ENCODE data around the gene GRIN2C.

GRIN2C gene

DNA sequence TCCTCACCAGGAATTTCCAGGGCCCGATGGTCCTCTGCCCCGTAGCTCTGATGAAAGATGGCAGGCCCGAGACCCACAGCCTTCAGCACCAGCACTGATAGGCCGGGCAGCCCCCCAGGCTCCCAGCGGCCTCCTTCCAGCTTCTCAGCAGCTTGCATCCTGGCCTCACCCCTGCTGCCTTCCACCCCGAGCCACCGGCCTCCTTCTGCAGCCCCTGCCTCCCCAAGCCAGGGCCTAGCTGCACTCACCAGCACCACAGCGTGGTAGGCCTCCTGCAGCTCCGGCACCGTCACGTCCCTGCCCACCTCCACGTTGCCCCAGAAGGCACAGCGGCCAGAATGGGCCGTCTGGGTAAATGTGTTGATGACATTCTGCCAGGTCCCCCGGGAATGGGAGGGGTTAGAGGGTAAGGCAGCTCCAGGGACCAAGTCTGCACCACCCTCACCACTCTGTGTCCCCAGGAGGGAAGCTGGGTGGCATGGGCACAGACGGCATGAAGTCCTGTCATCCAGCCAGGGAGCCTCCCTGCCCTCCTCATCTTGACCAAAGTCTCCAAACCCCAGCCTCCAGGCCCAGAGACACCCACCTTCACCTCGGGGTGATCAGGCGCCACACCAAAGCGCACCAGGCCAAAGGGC is 6.6 kb upstream of the GRIN2C start:
- H3K14ac ChIP-seq (ENCODE audit: low read length) = no peak overlapping the region
- H2BK120ac ChIP-seq (ENCODE audit: low read depth, low read length) = no peak overlapping the region
- H4K91ac ChIP-seq (ENCODE audit: low read depth, low read length, poor library complexity) = no peak overlapping the region
- DNase-seq (ENCODE audit: low spot score) = no peak
- H3K79me1 ChIP-seq (ENCODE audit: low read depth, low read length) = peaks cover 3% of the 10 kb centered on the region
- no peak overlapping the region for H2BK15ac ChIP-seq (ENCODE audit: low read length)
- no peak overlapping the region for H4K8ac ChIP-seq (ENCODE audit: low read depth, low read length)
- H3K4me3 ChIP-seq (ENCODE audit: low read length in 2 of 2) = no peak overlapping the region
- no peak overlapping the region for H2AK5ac ChIP-seq (ENCODE audit: low read depth, low read length)
- H3K27ac ChIP-seq (replicated peaks; ENCODE audit: low read length) = no peak overlapping the region
- H3K36me3 ChIP-seq (replicated peaks in 1 of 2; ENCODE audit: control insufficient read depth in 2 of 2, insufficient read depth in 2 of 2, low read length in 2 of 2) = peaks cover 9 to 63% of the 10 kb centered on the region in 2 donors
- no CpG with 5 or more reads among the region's 19 CpGs for whole genome bisulfite sequencing, 2 donors (ENCODE audit: extremely low coverage in 2 of 2, insufficient read length in 2 of 2, insufficient replicate concordance in 1 of 2)
- peaks cover 6% of the 10 kb centered on the region in 2 donors for H3K4me1 ChIP-seq (ENCODE audit: control insufficient read depth in 2 of 2, insufficient read depth in 1 of 2, low read depth in 1 of 2, low read length in 2 of 2)
- H3K4ac ChIP-seq (ENCODE audit: low read length) = peak overlapping the region; percentile 37
- H3K4me2 ChIP-seq (ENCODE audit: insufficient read depth, low read length, poor library complexity, severe bottlenecking) = no peak overlapping the region
- peak overlapping the region; percentile 41 for H2BK12ac ChIP-seq (ENCODE audit: low read length)
- H3K23ac ChIP-seq (ENCODE audit: low read depth, low read length, poor library complexity) = peak overlapping the region; percentile 0
- no peak overlapping the region for H2BK5ac ChIP-seq (ENCODE audit: low read length)
- H3K18ac ChIP-seq (ENCODE audit: low read length) = peak overlapping the region; percentile 48
- H2AFZ ChIP-seq (ENCODE audit: low read length) = no peak overlapping the region
- no peak overlapping the region for H3K9ac ChIP-seq (ENCODE audit: low read depth, low read length, poor library complexity)
- H3K27me3 ChIP-seq (ENCODE audit: control insufficient read depth in 3 of 3, insufficient read depth in 3 of 3, low read depth in 1 of 3, low read length in 3 of 3) = peaks cover 5 to 8% (median 6%) of the 10 kb centered on the region in 3 experiments
- no peaks in the 10 kb centered on the region for H3K9me3 ChIP-seq (replicated peaks in 1 of 2; ENCODE audit: control insufficient read depth in 2 of 2, insufficient read depth in 1 of 2, low read depth in 1 of 2, low read length in 2 of 2)

DNA sequence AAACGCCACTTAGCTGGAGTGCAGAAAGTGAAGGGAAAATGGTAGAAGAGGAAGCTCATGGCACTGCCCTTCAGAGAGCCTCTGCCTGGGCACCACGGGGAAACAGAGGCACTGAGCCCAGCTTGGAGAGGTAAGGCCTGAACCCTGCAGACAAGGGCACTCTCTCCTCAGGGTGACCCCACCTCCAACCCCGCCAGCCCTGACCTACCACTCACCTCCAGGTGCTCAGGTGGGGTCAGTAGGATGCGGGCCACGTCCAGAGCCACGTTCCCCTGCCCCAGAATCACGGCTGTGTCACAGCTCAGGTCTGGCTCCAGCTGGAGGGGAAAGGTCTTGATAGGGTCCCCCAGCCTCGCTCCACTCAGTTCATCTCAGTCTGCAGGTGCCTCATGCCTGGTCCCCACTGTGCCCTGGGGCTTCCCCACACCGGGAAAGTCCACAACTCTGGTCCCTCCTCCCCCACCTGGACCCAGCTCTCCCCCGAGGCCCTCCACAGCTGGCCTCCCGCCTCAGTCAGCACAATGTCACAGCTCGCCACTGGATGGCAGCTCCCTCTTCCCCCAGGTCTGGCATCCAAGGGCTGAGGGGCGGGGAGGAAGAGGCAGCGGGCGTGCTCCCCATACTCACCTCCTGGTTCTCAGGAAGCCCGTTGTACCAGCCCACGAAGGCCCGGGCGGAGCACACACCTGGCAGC is 6.0 kb upstream of the GRIN2C start:
- H4K8ac ChIP-seq (ENCODE audit: low read depth, low read length) = no peak overlapping the region

DNA sequence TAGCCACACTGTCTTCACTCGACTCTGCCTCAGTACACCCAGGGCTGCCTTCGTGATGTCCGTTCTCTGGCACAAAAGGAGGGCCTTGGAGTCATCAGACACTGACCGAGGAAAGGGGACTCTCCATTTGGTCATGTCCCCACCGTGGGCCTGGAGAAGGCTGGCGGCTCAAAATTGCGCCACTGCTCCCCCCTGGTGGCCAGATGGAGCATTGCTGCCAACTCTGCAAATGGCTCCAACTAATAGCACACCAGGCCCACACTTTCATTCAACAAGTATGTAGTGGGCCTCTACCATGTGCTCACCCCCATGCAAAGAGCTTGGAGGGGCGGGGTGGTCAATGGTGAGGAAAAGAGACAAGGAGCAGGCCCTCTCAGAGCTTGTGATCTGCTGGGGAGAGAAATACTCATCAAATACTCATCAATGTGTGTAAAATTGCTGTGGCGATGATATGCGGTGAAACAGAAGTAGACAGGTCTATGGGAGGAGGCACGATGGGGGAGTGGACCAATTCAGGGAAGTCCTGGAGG is 5.2 kb upstream of the GRIN2C start:
- no CpG with 5 or more reads among the region's 11 CpGs for WGBS, 2 donors (ENCODE audit: extremely low coverage in 2 of 2, insufficient read length in 2 of 2, insufficient replicate concordance in 1 of 2)
- Histone ChIP-seq H3K18ac (ENCODE audit: low read length) (no peak overlapping the region), H3K4me2 (ENCODE audit: insufficient read depth, low read length, poor library complexity, severe bottlenecking) (no peak overlapping the region), H2AFZ (ENCODE audit: low read length) (peak overlapping the region; percentile 52), H2BK5ac (ENCODE audit: low read length) (no peak overlapping the region), H4K91ac (ENCODE audit: low read depth, low read length, poor library complexity) (no peak overlapping the region), H2BK120ac (ENCODE audit: low read depth, low read length) (peak overlapping the region; percentile 72), H2BK15ac (ENCODE audit: low read length) (no peak overlapping the region), H3K9me3 (replicated peaks in 1 of 2; ENCODE audit: control insufficient read depth in 2 of 2, insufficient read depth in 1 of 2, low read depth in 1 of 2, low read length in 2 of 2) (no peaks in the 10 kb centered on the region), H3K79me1 (ENCODE audit: low read depth, low read length) (peaks cover 3% of the 10 kb centered on the region), H3K27me3 (ENCODE audit: control insufficient read depth in 3 of 3, insufficient read depth in 3 of 3, low read depth in 1 of 3, low read length in 3 of 3) (peaks cover 19 to 22% (median 20%) of the 10 kb centered on the region in 3 experiments), H2BK12ac (ENCODE audit: low read length) (no peak overlapping the region), H2AK5ac (ENCODE audit: low read depth, low read length) (peak overlapping the region; percentile 81), H3K27ac (replicated peaks; ENCODE audit: low read length) (no peak overlapping the region), H3K9ac (ENCODE audit: low read depth, low read length, poor library complexity) (no peak overlapping the region), H3K36me3 (replicated peaks in 1 of 2; ENCODE audit: control insufficient read depth in 2 of 2, insufficient read depth in 2 of 2, low read length in 2 of 2) (peaks cover 8 to 51% of the 10 kb centered on the region in 2 donors), H3K4ac (ENCODE audit: low read length) (no peak overlapping the region), H3K23ac (ENCODE audit: low read depth, low read length, poor library complexity) (no peak overlapping the region), H3K4me1 (ENCODE audit: control insufficient read depth in 2 of 2, insufficient read depth in 1 of 2, low read depth in 1 of 2, low read length in 2 of 2) (peaks cover 3 to 5% of the 10 kb centered on the region in 2 donors), H4K8ac (ENCODE audit: low read depth, low read length) (no peak overlapping the region), H3K4me3 (ENCODE audit: low read length in 2 of 2) (no peak overlapping the region), H3K14ac (ENCODE audit: low read length) (no peak overlapping the region)
- peak; percentile 72 for DNase-seq (ENCODE audit: low spot score)

More for the DNA sequence above, 6.0 kb upstream of the GRIN2C start:
- H3K9me3 ChIP-seq (replicated peaks in 1 of 2; ENCODE audit: control insufficient read depth in 2 of 2, insufficient read depth in 1 of 2, low read depth in 1 of 2, low read length in 2 of 2) = no peaks in the 10 kb centered on the region
- H3K4me1 ChIP-seq (ENCODE audit: control insufficient read depth in 2 of 2, insufficient read depth in 1 of 2, low read depth in 1 of 2, low read length in 2 of 2) = peaks cover 5% of the 10 kb centered on the region in 2 donors
- H3K79me1 ChIP-seq (ENCODE audit: low read depth, low read length) = peaks cover 3% of the 10 kb centered on the region
- H3K18ac ChIP-seq (ENCODE audit: low read length) = no peak overlapping the region
- no peak overlapping the region for H2BK15ac ChIP-seq (ENCODE audit: low read length)
- no peak overlapping the region for H3K14ac ChIP-seq (ENCODE audit: low read length)
- H3K27ac ChIP-seq (replicated peaks; ENCODE audit: low read length) = no peak overlapping the region
- peak overlapping the region; percentile 14 for H2AK5ac ChIP-seq (ENCODE audit: low read depth, low read length)
- DNase-seq (ENCODE audit: low spot score) = no peak
- peak overlapping the region; percentile 6 for H3K23ac ChIP-seq (ENCODE audit: low read depth, low read length, poor library complexity)
- peaks cover 9 to 58% of the 10 kb centered on the region in 2 donors for H3K36me3 ChIP-seq (replicated peaks in 1 of 2; ENCODE audit: control insufficient read depth in 2 of 2, insufficient read depth in 2 of 2, low read length in 2 of 2)
- no peak overlapping the region for H2BK12ac ChIP-seq (ENCODE audit: low read length)
- no CpG with 5 or more reads among the region's 19 CpGs for WGBS, 2 donors (ENCODE audit: extremely low coverage in 2 of 2, insufficient read length in 2 of 2, insufficient replicate concordance in 1 of 2)
- H3K4me3 ChIP-seq (ENCODE audit: low read length in 2 of 2) = no peak overlapping the region
- H2AFZ ChIP-seq (ENCODE audit: low read length) = no peak overlapping the region
- H3K27me3 ChIP-seq (ENCODE audit: control insufficient read depth in 3 of 3, insufficient read depth in 3 of 3, low read depth in 1 of 3, low read length in 3 of 3) = peaks cover 11 to 15% (median 12%) of the 10 kb centered on the region in 3 experiments
- H4K91ac ChIP-seq (ENCODE audit: low read depth, low read length, poor library complexity) = no peak overlapping the region
- H3K9ac ChIP-seq (ENCODE audit: low read depth, low read length, poor library complexity) = no peak overlapping the region
- H3K4ac ChIP-seq (ENCODE audit: low read length) = no peak overlapping the region
- H3K4me2 ChIP-seq (ENCODE audit: insufficient read depth, low read length, poor library complexity, severe bottlenecking) = no peak overlapping the region
- H2BK120ac ChIP-seq (ENCODE audit: low read depth, low read length) = no peak overlapping the region
- H2BK5ac ChIP-seq (ENCODE audit: low read length) = no peak overlapping the region

DNA sequence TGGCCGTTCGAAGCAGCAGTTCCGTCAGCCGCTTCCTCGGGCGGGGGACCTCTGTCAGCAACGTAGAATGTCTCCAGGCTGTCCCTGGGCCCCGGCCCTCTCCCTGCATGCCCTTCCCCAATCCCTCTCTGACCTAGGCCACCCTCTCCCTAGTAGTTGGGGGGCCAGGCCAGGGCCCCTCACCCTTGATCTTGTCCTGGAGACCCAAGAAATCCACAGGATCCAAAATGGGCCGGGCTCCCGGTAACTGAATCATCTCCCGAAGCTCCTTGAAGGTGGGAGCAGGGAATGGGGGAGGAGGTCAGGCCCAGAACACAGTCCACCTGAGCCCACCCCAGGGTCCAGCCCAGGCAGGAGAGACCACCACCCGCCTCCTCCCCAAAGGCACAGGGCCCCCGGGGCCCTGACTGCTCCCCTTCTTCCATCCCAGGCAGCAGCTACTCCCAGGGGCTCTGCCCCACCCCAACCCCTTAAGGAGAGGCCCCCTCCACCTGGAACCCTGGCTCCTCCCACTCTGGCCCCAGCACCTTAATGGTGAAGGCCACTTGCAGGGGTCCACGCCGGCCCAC is 4.7 kb upstream of the GRIN2C start:
- Histone ChIP-seq H3K4me1 (ENCODE audit: control insufficient read depth in 2 of 2, insufficient read depth in 1 of 2, low read depth in 1 of 2, low read length in 2 of 2) (peaks cover 2 to 3% of the 10 kb centered on the region in 2 donors), H3K18ac (ENCODE audit: low read length) (no peak overlapping the region), H3K9ac (ENCODE audit: low read depth, low read length, poor library complexity) (peak overlapping the region; percentile 44), H4K91ac (ENCODE audit: low read depth, low read length, poor library complexity) (no peak overlapping the region), H2BK15ac (ENCODE audit: low read length) (no peak overlapping the region), H3K4ac (ENCODE audit: low read length) (no peak overlapping the region), H4K8ac (ENCODE audit: low read depth, low read length) (no peak overlapping the region), H2BK120ac (ENCODE audit: low read depth, low read length) (peak overlapping the region; percentile 72), H2AFZ (ENCODE audit: low read length) (peak overlapping the region; percentile 52), H3K4me2 (ENCODE audit: insufficient read depth, low read length, poor library complexity, severe bottlenecking) (no peak overlapping the region), H2BK12ac (ENCODE audit: low read length) (peak overlapping the region; percentile 58), H3K4me3 (ENCODE audit: low read length in 2 of 2) (no peak overlapping the region), H2BK5ac (ENCODE audit: low read length) (peak overlapping the region; percentile 75), H3K14ac (ENCODE audit: low read length) (no peak overlapping the region), H3K27ac (replicated peaks; ENCODE audit: low read length) (no peak overlapping the region), H3K27me3 (ENCODE audit: control insufficient read depth in 3 of 3, insufficient read depth in 3 of 3, low read depth in 1 of 3, low read length in 3 of 3) (peaks cover 21 to 26% (median 23%) of the 10 kb centered on the region in 3 experiments), H2AK5ac (ENCODE audit: low read depth, low read length) (peak overlapping the region; percentile 81), H3K9me3 (replicated peaks in 1 of 2; ENCODE audit: control insufficient read depth in 2 of 2, insufficient read depth in 1 of 2, low read depth in 1 of 2, low read length in 2 of 2) (no peaks in the 10 kb centered on the region), H3K36me3 (replicated peaks in 1 of 2; ENCODE audit: control insufficient read depth in 2 of 2, insufficient read depth in 2 of 2, low read length in 2 of 2) (peaks cover 5 to 45% of the 10 kb centered on the region in 2 donors), H3K79me1 (ENCODE audit: low read depth, low read length) (no peaks in the 10 kb centered on the region), H3K23ac (ENCODE audit: low read depth, low read length, poor library complexity) (peak overlapping the region; percentile 12)
- WGBS, 2 donors (ENCODE audit: extremely low coverage in 2 of 2, insufficient read length in 2 of 2, insufficient replicate concordance in 1 of 2) = no CpG with 5 or more reads among the region's 15 CpGs
- no peak for DNase-seq (ENCODE audit: low spot score)

All from neuronal stem cell (in vitro differentiated cells).